Measurements from ENCODE around the gene HOXC5.

HOXC5 gene

DNA sequence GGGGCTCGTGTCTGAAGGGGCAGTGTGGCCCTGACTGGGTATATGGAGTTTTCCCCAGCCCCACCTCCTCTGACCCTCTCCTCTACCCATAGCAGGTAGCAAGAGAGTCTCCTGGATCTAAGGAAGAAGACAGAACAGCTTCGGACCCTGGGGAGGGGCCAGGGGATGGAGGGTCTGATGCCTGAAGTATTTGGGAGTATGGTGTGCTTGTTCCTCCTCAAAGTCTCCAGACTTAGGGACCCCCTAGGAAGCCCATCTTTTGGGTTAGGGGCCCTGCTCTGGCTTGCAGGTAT lies 24.6 kb upstream of the HOXC5 start:
- TF ChIP-seq CTCF (IDR thresholded peaks at IDR 0.05) = no peak
- H3K4me3 ChIP-seq (ENCODE audit: low read depth in 1 of 2, low read length in 1 of 2) = no peak overlapping the region
- no peaks in the 10 kb centered on the region for H3K36me3 ChIP-seq
- H3K4me1 ChIP-seq (ENCODE audit: control insufficient read depth in 1 of 2, insufficient read depth in 1 of 2, low read depth in 1 of 2, low read length in 1 of 2) = peaks cover 21 to 26% of the 10 kb centered on the region in 2 experiments
- H3K9me3 ChIP-seq = no peaks in the 10 kb centered on the region
- H3K27me3 ChIP-seq = peaks cover 100% of the 10 kb centered on the region
- H3K27ac ChIP-seq = no peak overlapping the region

GRCh38 chr12:54009171-54010052 lies 23.4 kb upstream of the HOXC5 start:
- Histone ChIP-seq H3K36me3 (no peaks in the 10 kb centered on the region), H3K9me3 (no peaks in the 10 kb centered on the region), H3K4me3 (ENCODE audit: low read depth in 1 of 2, low read length in 1 of 2) (no peak overlapping the region), H3K4me1 (ENCODE audit: control insufficient read depth in 1 of 2, insufficient read depth in 1 of 2, low read depth in 1 of 2, low read length in 1 of 2) (peaks cover 21 to 28% of the 10 kb centered on the region in 2 experiments), H3K27ac (no peak overlapping the region), H3K27me3 (peaks cover 100% of the 10 kb centered on the region)
- no peak for TF ChIP-seq CTCF (IDR thresholded peaks at IDR 0.05)

GRCh38 chr12:54010053-54010971 lies 22.5 kb upstream of the HOXC5 start:
- Histone ChIP-seq H3K4me3 (ENCODE audit: low read depth in 1 of 2, low read length in 1 of 2) (no peak overlapping the region), H3K9me3 (no peaks in the 10 kb centered on the region), H3K4me1 (ENCODE audit: control insufficient read depth in 1 of 2, insufficient read depth in 1 of 2, low read depth in 1 of 2, low read length in 1 of 2) (peaks cover 21 to 29% of the 10 kb centered on the region in 2 experiments), H3K27ac (no peak overlapping the region), H3K36me3 (no peaks in the 10 kb centered on the region), H3K27me3 (peaks cover 100% of the 10 kb centered on the region)
- TF ChIP-seq CTCF (IDR thresholded peaks at IDR 0.05) = no peak

DNA sequence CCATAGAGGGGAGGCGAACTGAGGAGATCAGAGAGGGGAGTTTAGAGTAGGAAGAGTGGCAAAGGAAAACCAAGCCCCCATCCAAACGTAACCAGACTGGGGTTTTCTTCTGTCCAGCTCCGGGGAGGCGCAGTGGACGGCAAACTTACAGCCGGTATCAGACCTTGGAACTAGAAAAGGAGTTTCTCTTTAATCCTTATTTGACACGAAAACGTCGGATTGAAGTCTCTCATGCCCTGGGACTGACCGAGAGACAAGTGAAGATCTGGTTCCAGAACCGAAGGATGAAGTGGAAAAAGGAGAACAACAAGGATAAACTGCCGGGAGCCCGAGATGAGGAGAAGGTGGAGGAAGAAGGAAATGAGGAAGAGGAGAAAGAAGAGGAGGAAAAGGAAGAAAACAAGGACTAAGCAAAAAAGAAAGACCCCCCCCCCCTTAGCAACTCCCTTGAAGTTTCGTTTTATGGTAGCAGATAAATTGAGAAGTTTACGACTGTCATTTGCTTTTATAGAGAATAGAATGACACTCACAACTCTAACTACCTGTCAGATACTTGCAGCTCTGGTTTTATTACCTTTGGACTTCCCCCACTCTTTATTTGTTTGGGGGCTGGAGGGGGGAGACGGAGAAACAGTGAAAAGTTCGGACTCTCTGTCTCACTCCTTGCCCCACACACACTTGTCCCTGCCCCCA lies 21.7 kb upstream of the HOXC5 start:
- H3K27ac ChIP-seq = no peak overlapping the region
- no peaks in the 10 kb centered on the region for H3K9me3 ChIP-seq
- H3K36me3 ChIP-seq = no peaks in the 10 kb centered on the region
- peaks cover 20 to 27% of the 10 kb centered on the region in 2 experiments for H3K4me1 ChIP-seq (ENCODE audit: control insufficient read depth in 1 of 2, insufficient read depth in 1 of 2, low read depth in 1 of 2, low read length in 1 of 2)
- H3K27me3 ChIP-seq = peaks cover 100% of the 10 kb centered on the region
- no peak for TF ChIP-seq CTCF (IDR thresholded peaks at IDR 0.05)
- no peak overlapping the region for H3K4me3 ChIP-seq (ENCODE audit: low read depth in 1 of 2, low read length in 1 of 2)
